Activated naive CD4-positive, alpha-beta T cell treated with anti-CD3 and anti-CD28 coated beads, Interleukin-2, amount 50 U/mL, for 24 hours (primary cell): ENCODE results near the gene NKX6-1.

Source experiments
- H3K27ac Mint-ChIP-seq: one replicate; pipeline ENCODE4 v1.8.0; 2021; ENCODE audit warnings: mild to moderate bottlenecking, mixed read lengths
- H3K27me3 Mint-ChIP-seq: one replicate; pipeline ENCODE4 v1.8.0; 2021; ENCODE audit warnings: mixed read lengths
- H3K36me3 Mint-ChIP-seq: one replicate; pipeline ENCODE4 v1.8.0; 2021; ENCODE audit warnings: mixed read lengths
- H3K4me1 Mint-ChIP-seq: one replicate; pipeline ENCODE4 v1.8.0; 2021; ENCODE audit warnings: mixed read lengths
- H3K4me3 Mint-ChIP-seq: one replicate; pipeline ENCODE4 v1.8.0; 2021; ENCODE audit warnings: mild to moderate bottlenecking, mixed read lengths
- H3K9me3 Mint-ChIP-seq: one replicate; pipeline ENCODE4 v1.8.0; 2021; ENCODE audit warnings: mixed read lengths

The NKX6-1 gene

GRCh38 chr4:84498935-84499623 lies at the start of gene NKX6-1:
NKX6-1 (minus strand) TSS chr4:84499292; CDS start chr4:84498228, 1,064 bp downstream.
- H3K4me1 Mint-ChIP-seq, result peaks cover 19% of the 10 kb centered on the region
- H3K27ac Mint-ChIP-seq, result no peak within 1 kb of the TSS
- peaks cover 19% of the 10 kb centered on the region for H3K9me3 Mint-ChIP-seq
- H3K36me3 Mint-ChIP-seq, result peaks cover 2% of the 10 kb centered on the region
- H3K4me3 Mint-ChIP-seq, result peak within 1 kb of the TSS; percentile 84
- peaks cover 71% of the 10 kb centered on the region for H3K27me3 Mint-ChIP-seq

- Mint-ChIP-seq H3K27me3 (peaks cover 16% of the 10 kb centered on the region), H3K27ac (no peak overlapping the region), H3K36me3 (no peaks in the 10 kb centered on the region), H3K4me1 (no peaks in the 10 kb centered on the region), H3K9me3 (no peaks in the 10 kb centered on the region), H3K4me3 (no peak overlapping the region)
These were observed 48.1 kb upstream of the NKX6-1 start for GRCh38 chr4:84547211-84547610.

- no peak overlapping the region for H3K4me3 Mint-ChIP-seq
- H3K4me1 Mint-ChIP-seq, result no peaks in the 10 kb centered on the region
- H3K27me3 Mint-ChIP-seq, result peaks cover 16% of the 10 kb centered on the region
- H3K9me3 Mint-ChIP-seq, result no peaks in the 10 kb centered on the region
- no peaks in the 10 kb centered on the region for H3K36me3 Mint-ChIP-seq
- no peak overlapping the region for H3K27ac Mint-ChIP-seq
These were observed 46.0 kb upstream of the NKX6-1 start for GRCh38 chr4:84545093-84545492.

- Mint-ChIP-seq H3K27ac (no peak overlapping the region), H3K36me3 (no peaks in the 10 kb centered on the region), H3K27me3 (peaks cover 6% of the 10 kb centered on the region)
These were observed 36.8 kb upstream of the NKX6-1 start for GRCh38 chr4:84535901-84536300.

GRCh38 chr4:84531689-84532088 lies 32.6 kb upstream of the NKX6-1 start:
- H3K27me3 Mint-ChIP-seq, result peaks cover 8% of the 10 kb centered on the region
- no peak overlapping the region for H3K27ac Mint-ChIP-seq
- no peak overlapping the region for H3K4me3 Mint-ChIP-seq
- H3K9me3 Mint-ChIP-seq, result no peaks in the 10 kb centered on the region
- H3K36me3 Mint-ChIP-seq, result no peaks in the 10 kb centered on the region
- no peaks in the 10 kb centered on the region for H3K4me1 Mint-ChIP-seq

More at GRCh38 chr4:84535901-84536300, 36.8 kb upstream of the NKX6-1 start:
- Mint-ChIP-seq H3K9me3 (no peaks in the 10 kb centered on the region), H3K4me1 (no peaks in the 10 kb centered on the region), H3K4me3 (no peak overlapping the region)

- Mint-ChIP-seq H3K27ac (no peak overlapping the region), H3K4me3 (no peak overlapping the region), H3K27me3 (peaks cover 12% of the 10 kb centered on the region), H3K9me3 (no peaks in the 10 kb centered on the region), H3K36me3 (no peaks in the 10 kb centered on the region), H3K4me1 (no peaks in the 10 kb centered on the region)
These were observed 31.8 kb upstream of the NKX6-1 start for GRCh38 chr4:84530871-84531270.

- H3K9me3 Mint-ChIP-seq, result no peaks in the 10 kb centered on the region
- H3K27me3 Mint-ChIP-seq, result peaks cover 12% of the 10 kb centered on the region
- H3K4me3 Mint-ChIP-seq, result no peak overlapping the region
- no peaks in the 10 kb centered on the region for H3K4me1 Mint-ChIP-seq
- H3K36me3 Mint-ChIP-seq, result no peaks in the 10 kb centered on the region
- H3K27ac Mint-ChIP-seq, result no peak overlapping the region
These were observed 31.4 kb upstream of the NKX6-1 start for GRCh38 chr4:84530454-84530853.

- H3K9me3 Mint-ChIP-seq, result no peaks in the 10 kb centered on the region
- H3K4me1 Mint-ChIP-seq, result no peaks in the 10 kb centered on the region
- no peak overlapping the region for H3K27ac Mint-ChIP-seq
- no peak overlapping the region for H3K4me3 Mint-ChIP-seq
- H3K36me3 Mint-ChIP-seq, result no peaks in the 10 kb centered on the region
- H3K27me3 Mint-ChIP-seq, result peaks cover 12% of the 10 kb centered on the region
These were observed 30.2 kb upstream of the NKX6-1 start for GRCh38 chr4:84529169-84529751.

- no peaks in the 10 kb centered on the region for H3K4me1 Mint-ChIP-seq
- H3K36me3 Mint-ChIP-seq, result no peaks in the 10 kb centered on the region
- no peak overlapping the region for H3K27ac Mint-ChIP-seq
- H3K27me3 Mint-ChIP-seq, result peaks cover 14% of the 10 kb centered on the region
- H3K9me3 Mint-ChIP-seq, result no peaks in the 10 kb centered on the region
- no peak overlapping the region for H3K4me3 Mint-ChIP-seq
These were observed 28.3 kb upstream of the NKX6-1 start for GRCh38 chr4:84527391-84527790.

GRCh38 chr4:84515075-84515474 lies 16.0 kb upstream of the NKX6-1 start:
- H3K9me3 Mint-ChIP-seq, result no peaks in the 10 kb centered on the region
- no peak overlapping the region for H3K27ac Mint-ChIP-seq
- H3K36me3 Mint-ChIP-seq, result no peaks in the 10 kb centered on the region
- H3K27me3 Mint-ChIP-seq, result peaks cover 26% of the 10 kb centered on the region
- no peak overlapping the region for H3K4me3 Mint-ChIP-seq
- H3K4me1 Mint-ChIP-seq, result no peaks in the 10 kb centered on the region

- Mint-ChIP-seq H3K9me3 (no peaks in the 10 kb centered on the region), H3K4me3 (no peak overlapping the region), H3K36me3 (no peaks in the 10 kb centered on the region), H3K27me3 (peaks cover 32% of the 10 kb centered on the region), H3K27ac (no peak overlapping the region), H3K4me1 (no peaks in the 10 kb centered on the region)
These were observed 13.2 kb upstream of the NKX6-1 start for GRCh38 chr4:84512277-84512676.

GRCh38 chr4:84511703-84512102 lies 12.6 kb upstream of the NKX6-1 start:
- Mint-ChIP-seq H3K4me1 (no peaks in the 10 kb centered on the region), H3K27me3 (peaks cover 30% of the 10 kb centered on the region), H3K36me3 (no peaks in the 10 kb centered on the region), H3K9me3 (no peaks in the 10 kb centered on the region), H3K27ac (no peak overlapping the region), H3K4me3 (no peak overlapping the region)

- Mint-ChIP-seq H3K36me3 (no peaks in the 10 kb centered on the region), H3K4me3 (no peak overlapping the region), H3K27me3 (peaks cover 44% of the 10 kb centered on the region), H3K9me3 (peaks cover 3% of the 10 kb centered on the region), H3K27ac (no peak overlapping the region), H3K4me1 (no peaks in the 10 kb centered on the region)
These were observed 8.8 kb upstream of the NKX6-1 start for GRCh38 chr4:84507941-84508340.

- Mint-ChIP-seq H3K9me3 (peaks cover 18% of the 10 kb centered on the region), H3K4me1 (peaks cover 3% of the 10 kb centered on the region), H3K27me3 (peaks cover 66% of the 10 kb centered on the region), H3K27ac (no peak overlapping the region), H3K4me3 (no peak overlapping the region), H3K36me3 (peaks cover 2% of the 10 kb centered on the region)
These were observed 5.7 kb upstream of the NKX6-1 start for GRCh38 chr4:84504821-84505220.

- H3K27ac Mint-ChIP-seq, result peak overlapping the region; percentile 68
- peaks cover 19% of the 10 kb centered on the region for H3K9me3 Mint-ChIP-seq
- peaks cover 14% of the 10 kb centered on the region for H3K4me1 Mint-ChIP-seq
- peaks cover 73% of the 10 kb centered on the region for H3K27me3 Mint-ChIP-seq
- H3K36me3 Mint-ChIP-seq, result peaks cover 2% of the 10 kb centered on the region
- H3K4me3 Mint-ChIP-seq, result no peak overlapping the region
These were observed 4.7 kb upstream of the NKX6-1 start for GRCh38 chr4:84503495-84504437.

- H3K4me1 Mint-ChIP-seq, result peaks cover 19% of the 10 kb centered on the region
- H3K27ac Mint-ChIP-seq, result peak overlapping the region; percentile 41
- H3K27me3 Mint-ChIP-seq, result peaks cover 70% of the 10 kb centered on the region
- no peak overlapping the region for H3K4me3 Mint-ChIP-seq
- peaks cover 2% of the 10 kb centered on the region for H3K36me3 Mint-ChIP-seq
- peaks cover 19% of the 10 kb centered on the region for H3K9me3 Mint-ChIP-seq
These were observed 3.9 kb upstream of the NKX6-1 start for GRCh38 chr4:84502955-84503373.
